Measurements from ENCODE around the gene CCDC197.

DNA sequence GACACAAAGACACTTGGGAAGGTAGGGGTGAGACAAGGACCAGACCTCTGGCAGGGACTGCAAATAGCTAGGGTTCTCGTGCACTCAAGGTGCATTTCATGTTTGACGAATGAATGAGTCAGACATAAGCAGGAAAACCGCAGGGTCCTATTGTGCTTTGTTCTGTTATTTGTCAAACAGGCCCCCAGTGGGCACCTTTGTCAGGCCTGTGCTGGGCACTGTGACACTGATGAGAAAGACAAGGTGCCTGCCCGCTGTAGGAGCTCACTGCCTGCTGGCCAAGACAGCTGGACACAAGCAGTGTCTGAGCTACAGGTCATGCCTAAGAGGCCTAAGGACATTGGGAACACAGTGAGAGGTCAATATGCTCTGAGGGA, 31.3 kb downstream of the CCDC197 start:
- TF ChIP-seq, protein P1, sequence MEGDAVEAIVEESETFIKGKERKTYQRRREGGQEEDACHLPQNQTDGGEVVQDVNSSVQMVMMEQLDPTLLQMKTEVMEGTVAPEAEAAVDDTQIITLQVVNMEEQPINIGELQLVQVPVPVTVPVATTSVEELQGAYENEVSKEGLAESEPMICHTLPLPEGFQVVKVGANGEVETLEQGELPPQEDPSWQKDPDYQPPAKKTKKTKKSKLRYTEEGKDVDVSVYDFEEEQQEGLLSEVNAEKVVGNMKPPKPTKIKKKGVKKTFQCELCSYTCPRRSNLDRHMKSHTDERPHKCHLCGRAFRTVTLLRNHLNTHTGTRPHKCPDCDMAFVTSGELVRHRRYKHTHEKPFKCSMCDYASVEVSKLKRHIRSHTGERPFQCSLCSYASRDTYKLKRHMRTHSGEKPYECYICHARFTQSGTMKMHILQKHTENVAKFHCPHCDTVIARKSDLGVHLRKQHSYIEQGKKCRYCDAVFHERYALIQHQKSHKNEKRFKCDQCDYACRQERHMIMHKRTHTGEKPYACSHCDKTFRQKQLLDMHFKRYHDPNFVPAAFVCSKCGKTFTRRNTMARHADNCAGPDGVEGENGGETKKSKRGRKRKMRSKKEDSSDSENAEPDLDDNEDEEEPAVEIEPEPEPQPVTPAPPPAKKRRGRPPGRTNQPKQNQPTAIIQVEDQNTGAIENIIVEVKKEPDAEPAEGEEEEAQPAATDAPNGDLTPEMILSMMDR (IDR thresholded peaks at IDR 0.05; ENCODE audit: low read depth, low read length), result no peak
- TF ChIP-seq EZH2phosphoT487 (IDR thresholded peaks at IDR 0.05; ENCODE audit: low read depth), result no peak
